GM21367 (cell line): ENCODE data around the gene ZNF331.
A peak's percentile ranks its signal among the peaks of the same experiment; 100 is the strongest.
"Not testable (repeated sequence)": the region's sequence is repeated elsewhere in the genome, so short reads cannot be mapped to it uniquely, and the experiment has no call there.

ENCODE experiments used
- ATAC-seq: cut with Tn5 transposase; IDR thresholded peaks from one replicate; pipeline ENCODE4 v1.9.1; 2021; ENCODE audit not compliant: unreplicated experiment

The ZNF331 gene

DNA sequence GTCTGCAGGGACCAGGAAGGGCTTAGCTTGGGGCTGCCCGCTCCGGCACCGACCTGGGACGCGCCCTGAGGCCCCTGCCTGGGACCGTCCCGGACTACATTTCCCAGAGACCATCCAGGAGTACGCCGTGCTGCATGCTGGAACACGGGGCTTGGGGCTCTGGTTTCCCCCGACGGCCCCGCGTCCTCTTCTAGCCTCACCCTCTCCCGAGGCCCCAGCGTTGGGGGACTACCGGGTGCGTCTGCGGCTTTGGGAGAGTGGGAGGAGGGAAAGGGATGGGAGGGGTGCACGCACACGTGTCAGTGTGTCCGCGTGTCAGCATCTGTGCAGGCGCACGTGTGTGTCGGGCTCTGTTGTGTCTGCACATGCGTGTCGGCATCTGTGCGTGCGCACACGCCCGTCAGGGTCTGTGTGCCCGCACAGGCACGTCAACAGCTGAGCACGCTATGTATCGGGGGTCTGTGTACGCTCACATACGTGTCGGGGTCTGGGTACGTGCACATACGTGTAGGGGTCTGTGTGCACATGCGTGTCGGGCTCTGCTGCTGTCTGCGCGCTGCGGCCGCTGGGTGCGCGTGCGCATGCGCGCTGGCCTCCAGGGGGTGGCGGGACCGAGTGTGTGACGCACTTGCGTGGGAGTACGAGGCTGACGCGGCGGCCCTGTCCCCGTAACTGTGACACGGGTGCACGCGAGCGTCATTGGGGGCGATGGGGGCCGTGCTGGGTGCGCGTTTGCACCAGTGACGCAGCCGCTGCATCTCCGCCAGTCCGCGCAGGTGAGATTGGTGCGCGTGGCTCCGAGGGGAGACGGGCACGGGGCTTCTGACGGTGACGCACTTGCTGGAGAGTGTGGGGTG is at the start of gene ZNF331:
ZNF331 (plus strand) TSS at position 625 of the 857 bp plus-strand sequence. CDS start 31,232 bp downstream, outside the sequence.
- peak; percentile 59 for ATAC-seq

DNA sequence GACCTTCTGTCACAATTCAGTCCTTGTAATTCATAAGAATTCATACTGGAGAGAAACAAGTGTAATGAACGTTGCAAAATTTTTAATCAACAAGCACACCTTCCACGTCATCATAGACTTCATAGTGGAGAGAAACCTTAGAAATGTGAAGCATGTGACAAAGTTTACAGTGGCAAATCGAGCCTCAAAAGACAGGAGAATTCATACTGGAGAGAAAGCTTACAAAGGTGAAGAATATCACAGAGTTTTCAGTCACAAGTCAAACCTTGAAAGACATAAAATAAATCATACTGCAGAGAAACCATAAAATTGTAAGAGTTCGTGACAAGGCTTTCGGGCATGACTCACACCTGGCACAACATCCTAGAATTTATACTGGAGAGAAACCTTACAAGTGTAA is 45.8 kb upstream of the ZNF331 start:
- no peak for ATAC-seq

- not testable (repeated sequence) for ATAC-seq
Measured at GRCh38 chr19:53497311-53498023, 40.5 kb upstream of the ZNF331 start.

DNA sequence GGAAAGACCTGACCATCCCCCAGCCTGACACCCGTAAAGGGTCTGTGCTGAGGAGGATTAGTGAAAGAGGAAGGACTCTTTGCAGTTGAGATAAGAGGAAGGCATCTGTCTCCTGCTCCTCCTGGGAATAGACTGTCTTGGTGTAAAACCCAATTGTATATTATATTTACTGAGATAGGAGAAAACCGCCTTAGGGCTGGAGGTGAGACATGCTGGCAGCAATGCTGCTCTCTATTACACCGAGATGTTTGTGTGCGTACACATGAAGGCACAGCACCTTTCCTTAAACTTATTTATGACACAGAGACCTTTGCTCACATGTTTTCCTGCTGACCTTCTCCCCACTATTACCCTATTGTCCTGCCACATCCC is 39.9 kb upstream of the ZNF331 start:
- ATAC-seq, result not testable (repeated sequence)

- not testable (repeated sequence) for ATAC-seq
Measured at GRCh38 chr19:53503151-53503550, 34.8 kb upstream of the ZNF331 start.

DNA sequence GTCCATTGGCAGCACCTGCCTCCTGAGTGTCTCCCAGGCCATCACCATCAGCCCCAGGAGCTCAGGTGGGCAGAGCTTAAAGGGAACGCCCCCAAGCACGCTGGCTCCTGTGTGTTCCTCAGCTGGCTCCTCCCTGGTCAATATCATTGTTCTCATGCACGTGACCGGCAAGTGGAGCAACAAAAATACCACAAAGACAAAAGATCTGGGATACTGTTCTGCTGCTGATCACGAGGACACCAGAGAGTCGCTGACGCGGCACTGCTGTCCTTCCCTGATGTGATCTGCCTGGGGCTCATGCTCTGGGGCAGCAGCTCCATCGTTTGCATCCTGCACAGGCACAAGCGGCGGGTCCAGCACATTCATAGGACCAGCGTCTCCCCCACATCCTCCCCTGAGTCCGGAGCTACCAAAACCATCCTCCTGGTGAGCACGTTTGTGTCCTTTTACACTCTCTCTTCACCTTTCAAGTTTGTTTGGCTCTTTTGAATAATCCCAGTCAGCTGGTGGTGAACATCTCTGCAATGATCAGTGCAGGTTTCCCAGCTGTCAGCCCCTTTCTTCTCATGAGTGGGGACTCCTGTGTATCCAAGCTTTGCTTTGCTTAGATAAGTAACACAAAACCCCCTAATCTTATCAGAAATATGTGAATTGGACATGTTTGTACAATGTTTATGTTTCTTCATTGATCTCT is 34.1 kb upstream of the ZNF331 start:
- not testable (repeated sequence) for ATAC-seq

DNA sequence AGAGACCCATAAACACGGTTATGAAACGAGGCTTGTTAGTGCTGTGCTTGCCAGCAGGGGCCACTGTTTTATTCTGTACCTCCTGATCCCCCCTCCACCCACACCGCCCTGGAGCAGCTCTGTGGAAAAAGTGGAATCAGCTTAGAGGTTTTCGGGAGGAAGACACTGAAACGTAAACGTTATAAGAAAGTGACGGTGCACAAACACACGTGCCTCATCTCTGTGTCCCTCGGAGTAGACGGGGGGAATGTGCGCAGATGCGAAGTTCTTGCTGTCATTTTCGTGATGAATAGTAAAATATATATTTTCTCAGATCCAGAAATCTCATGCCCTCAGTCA is 33.6 kb upstream of the ZNF331 start:
- not testable (repeated sequence) for ATAC-seq

GRCh38 chr19:53504885-53505284 is 33.1 kb upstream of the ZNF331 start:
- ATAC-seq, result no peak

- ATAC-seq, result no peak
Measured at GRCh38 chr19:53506728-53507127, 31.2 kb upstream of the ZNF331 start.

DNA sequence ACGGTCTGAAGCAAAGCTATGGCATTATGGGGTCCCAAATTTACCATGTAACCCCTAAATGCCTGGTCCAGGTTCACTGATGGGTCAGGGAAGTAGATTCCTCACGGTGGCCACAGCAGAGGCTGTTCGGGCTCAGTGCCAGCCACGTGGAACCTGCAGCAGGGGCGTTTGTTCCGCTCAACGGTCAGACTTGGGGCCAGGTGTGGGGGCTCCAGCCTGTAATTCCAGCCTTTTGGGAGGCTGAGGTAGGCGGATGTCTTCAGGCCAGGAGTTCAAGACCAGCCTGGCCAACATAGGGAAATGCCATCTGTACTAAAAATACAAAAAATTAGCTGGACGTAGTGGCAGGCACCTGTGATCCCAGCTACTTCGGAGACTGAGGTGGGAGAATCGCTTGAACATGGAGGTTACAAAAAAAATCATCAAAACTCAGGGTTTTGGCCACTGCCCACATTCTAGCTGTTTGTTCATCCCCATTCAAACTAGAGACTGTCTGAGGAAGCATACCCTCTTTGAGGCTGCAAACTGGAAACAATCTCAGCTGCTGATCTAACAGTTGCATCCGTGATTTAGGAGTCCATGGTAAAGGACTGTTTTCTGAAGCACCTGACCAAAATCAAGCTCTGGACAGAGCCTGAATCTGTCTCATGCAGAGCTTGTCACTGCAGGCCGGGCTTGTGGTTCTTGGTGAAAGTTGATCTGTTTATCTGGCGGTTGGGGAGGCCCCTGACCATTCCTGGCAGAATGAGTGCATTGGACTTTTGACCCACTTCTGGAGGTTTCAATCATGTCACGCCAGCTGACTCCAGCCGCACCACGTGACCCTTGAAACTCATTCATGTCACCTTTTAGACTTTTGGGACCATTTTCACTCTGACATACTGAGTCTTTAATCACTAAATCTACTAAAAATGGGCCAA is 30.2 kb upstream of the ZNF331 start:
- ATAC-seq, result no peak

DNA sequence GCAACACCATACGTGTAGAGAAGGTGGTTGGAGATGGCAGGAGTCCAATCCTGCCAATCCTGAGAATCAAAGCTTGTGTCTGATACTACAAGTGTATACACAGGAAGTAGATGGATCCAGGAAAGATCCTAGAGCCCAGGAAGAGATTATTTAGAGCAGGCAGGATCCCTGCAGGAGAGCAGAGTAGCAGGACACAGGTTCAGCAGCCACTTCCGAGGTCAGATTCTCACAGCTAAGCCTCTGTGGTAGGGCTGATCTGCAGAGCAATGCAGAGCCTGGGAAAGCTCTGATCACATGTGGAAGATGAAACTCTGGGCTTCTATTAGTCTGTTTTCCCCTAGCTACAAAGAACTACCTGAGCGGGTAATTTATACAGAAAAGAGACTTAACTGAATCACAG is 28.5 kb upstream of the ZNF331 start:
- no peak for ATAC-seq

DNA sequence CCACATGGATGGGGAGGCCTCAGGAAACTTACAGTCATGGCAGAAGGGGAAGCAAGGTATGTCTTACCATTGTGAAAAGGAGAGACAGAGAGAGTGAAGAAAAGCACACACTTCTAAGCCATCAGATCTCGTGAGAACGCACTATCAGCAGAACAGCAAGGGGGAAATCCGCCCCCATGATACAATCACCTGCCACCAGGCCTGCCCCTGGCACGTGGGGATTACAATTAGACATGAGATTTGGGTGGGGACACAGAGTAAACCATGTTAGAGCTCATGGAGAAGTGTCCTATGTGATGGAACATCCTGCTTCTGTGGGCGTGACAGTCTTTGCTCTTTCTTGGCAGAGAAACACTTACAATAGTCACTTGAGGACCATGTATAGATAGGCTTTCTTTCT is 28.1 kb upstream of the ZNF331 start:
- no peak for ATAC-seq

GRCh38 chr19:53511357-53511756 is 26.6 kb upstream of the ZNF331 start:
- ATAC-seq, result no peak

DNA sequence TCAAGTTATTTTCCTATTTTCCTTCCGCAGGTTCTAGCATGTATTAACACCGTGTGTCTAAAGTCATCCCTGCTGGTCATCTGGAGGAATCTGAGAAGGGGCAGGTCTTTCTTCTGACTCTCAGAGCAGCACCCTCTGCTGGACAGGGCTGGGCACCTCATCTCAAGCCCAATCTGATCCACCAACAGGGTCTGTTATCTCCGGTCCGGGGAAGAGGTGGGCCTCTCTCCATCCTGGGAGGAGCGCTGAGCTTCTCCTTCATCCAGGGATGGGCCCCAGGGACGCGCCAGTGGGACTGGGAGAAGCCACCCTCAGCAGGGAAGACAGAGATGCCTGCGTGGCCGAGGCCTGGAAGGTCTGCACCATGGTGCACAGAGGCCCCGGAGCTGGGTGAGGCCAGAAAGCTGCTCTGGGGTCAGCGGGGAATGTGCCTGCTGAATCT is 26.0 kb upstream of the ZNF331 start:
- ATAC-seq, result no peak

DNA sequence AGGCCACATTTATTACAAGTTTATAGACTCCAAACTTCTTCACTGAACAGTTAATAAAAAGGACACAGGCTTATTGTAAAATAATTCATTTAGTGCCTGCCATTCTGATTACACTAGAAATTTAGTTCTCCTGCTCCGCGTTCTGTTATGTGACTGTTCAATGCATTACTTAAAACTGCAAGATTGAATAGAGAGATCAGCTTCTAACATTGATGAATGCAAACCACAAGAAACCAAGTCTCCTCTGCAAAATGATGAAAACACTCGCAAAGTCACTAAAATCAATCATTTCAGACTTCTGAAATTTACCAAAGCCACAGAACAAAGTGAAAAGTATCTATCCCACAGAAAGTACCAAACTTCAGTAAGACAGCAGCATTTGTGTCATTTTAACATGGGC is 22.9 kb upstream of the ZNF331 start:
- not testable (repeated sequence) for ATAC-seq

DNA sequence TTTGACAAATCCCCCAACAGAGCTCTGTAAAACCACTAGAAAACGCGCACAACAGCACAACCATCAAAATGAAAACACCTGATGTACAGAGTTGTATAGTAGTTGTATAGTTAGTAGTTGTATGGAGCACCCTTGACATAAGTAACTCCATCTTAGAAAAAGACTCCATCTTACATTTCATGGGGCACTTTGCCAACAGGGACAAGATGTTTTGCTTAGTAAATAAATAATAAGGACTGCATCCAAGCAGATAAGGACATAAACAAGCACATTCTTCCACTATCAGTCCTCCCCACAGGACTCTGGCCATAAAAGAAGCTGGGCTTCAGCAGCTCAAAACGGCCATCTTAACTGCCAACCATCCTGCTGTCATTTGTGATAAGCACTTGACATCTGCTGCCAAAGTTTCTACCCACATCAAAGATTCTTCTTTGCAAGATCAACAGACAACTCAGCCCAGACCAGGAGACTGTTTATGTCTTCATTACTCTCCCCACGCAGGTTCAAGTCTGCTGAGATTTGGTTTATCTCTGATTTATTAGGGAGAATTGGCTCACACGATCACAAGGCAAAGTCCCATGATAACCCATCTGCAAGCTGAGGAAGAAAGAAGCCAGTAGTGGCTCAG is 20.7 kb upstream of the ZNF331 start:
- no peak for ATAC-seq

- ATAC-seq, result no peak
Measured at GRCh38 chr19:53518121-53518520, 19.8 kb upstream of the ZNF331 start.

DNA sequence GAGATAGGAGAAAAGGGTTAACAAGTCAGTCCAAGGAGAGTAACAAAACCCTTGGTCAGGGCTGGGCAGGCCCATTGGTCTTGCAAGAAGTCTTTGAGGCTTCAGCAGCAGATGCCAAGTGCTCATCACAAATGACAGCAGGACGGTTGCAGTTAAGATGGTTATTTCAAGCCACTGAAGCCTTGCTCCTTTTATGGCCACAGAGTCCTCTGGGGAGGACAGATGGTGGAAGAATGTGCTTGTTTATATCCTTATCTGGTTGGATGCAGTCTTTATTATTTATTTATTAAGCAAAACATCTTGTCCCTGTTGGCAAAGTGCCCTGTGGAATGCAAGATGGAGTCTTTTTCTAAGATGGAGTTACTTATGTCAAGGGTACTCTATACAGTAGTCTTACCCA is 19.2 kb upstream of the ZNF331 start:
- ATAC-seq, result no peak

DNA sequence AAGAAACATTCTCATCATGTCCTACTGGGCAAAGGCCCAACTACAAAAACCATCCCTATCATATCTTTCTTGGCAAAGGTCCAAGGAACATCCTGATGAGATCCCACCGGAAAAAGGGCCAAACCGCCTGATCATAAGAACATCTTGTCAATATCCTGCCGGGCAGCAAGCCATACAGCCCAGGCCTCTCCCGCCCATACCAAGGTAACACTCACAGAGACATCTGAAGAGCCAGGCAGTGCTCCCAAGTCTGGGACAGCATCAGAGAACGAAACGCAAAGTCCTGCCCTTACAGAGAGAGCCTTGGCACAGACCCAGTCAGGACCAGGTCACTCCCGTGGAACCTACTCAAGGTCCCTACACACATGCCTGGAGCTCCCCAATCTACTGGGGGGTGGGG is 18.5 kb upstream of the ZNF331 start:
- no peak for ATAC-seq

DNA sequence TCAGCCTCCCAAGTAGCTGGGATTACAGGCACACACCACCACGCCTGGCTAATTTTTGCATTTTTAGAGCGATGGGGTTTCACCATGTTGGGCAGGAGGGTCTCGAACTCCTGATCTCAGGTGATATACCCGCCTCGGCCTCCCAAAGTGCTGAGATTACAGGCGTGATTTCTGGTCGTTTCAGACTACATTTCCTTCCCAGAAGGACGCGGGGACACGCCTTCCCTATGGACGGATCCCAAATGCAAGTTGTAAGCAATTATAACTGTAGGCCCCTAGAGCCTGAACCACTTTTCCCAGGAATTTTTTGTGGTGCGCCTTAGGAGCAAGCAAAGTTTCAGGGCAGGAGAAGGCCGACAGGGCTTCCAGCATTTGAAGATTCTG is 17.8 kb upstream of the ZNF331 start:
- no peak for ATAC-seq
